Body of pancreas (tissue), 4 donors: ENCODE measurements around the gene NR4A3.

Experiments
- POLR2A ChIP-seq, 3 donors: fragments of 450-650 bp; IDR thresholded peaks; one replicate each; pipeline ENCODE4 v1.6.1; 2016; ENCODE audit warnings: antibody characterized with exemption in 3 of 3, mild to moderate bottlenecking in 2 of 3
- TF ChIP-seq, protein P1 (sequence below), 7 experiments: fragments of 450-650 bp in 4 of 7; fragments of 200-600 bp in 3 of 7; sonication (generic) in 3 of 7; IDR thresholded peaks; one replicate each; pipeline ENCODE4 v1.5.1; 2016 to 2019; ENCODE audit warnings: antibody characterized with exemption in 7 of 7

GRCh38 chr9:99845063-99845462 lies 23.4 kb downstream of the NR4A3 start:
- TF ChIP-seq POLR2A (IDR thresholded peaks at IDR 0.05) = no peak
- TF ChIP-seq, protein P1, sequence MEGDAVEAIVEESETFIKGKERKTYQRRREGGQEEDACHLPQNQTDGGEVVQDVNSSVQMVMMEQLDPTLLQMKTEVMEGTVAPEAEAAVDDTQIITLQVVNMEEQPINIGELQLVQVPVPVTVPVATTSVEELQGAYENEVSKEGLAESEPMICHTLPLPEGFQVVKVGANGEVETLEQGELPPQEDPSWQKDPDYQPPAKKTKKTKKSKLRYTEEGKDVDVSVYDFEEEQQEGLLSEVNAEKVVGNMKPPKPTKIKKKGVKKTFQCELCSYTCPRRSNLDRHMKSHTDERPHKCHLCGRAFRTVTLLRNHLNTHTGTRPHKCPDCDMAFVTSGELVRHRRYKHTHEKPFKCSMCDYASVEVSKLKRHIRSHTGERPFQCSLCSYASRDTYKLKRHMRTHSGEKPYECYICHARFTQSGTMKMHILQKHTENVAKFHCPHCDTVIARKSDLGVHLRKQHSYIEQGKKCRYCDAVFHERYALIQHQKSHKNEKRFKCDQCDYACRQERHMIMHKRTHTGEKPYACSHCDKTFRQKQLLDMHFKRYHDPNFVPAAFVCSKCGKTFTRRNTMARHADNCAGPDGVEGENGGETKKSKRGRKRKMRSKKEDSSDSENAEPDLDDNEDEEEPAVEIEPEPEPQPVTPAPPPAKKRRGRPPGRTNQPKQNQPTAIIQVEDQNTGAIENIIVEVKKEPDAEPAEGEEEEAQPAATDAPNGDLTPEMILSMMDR (IDR thresholded peaks at IDR 0.05) = no peak
